SK-N-SH treated with all-trans-retinoic acid at 6 μM for 48 hours (cell line): Measurements from ENCODE around the gene CYP1A1.

Experiments
- ATAC-seq: fragments of 200-7000 bp; cut with Tn5 transposase; 3 replicates; pipeline ENCODE4 v1.9.1; 2020; ENCODE audit warnings: mild to moderate bottlenecking, moderate library complexity
- ARNTL ChIP-seq: fragments of 450-650 bp; formaldehyde crosslinking; IDR thresholded peaks from 2 replicates; pipeline ENCODE4 v1.5.0; 2020; ENCODE audit warnings: low read depth, mild to moderate bottlenecking, moderate library complexity, borderline replicate concordance
- BACH2 ChIP-seq: fragments of 250-450 bp; sonication (Bioruptor Pico); IDR thresholded peaks from 2 replicates; pipeline ENCODE4 v1.9.0; 2021; ENCODE audit warnings: mild to moderate bottlenecking, borderline replicate concordance
- CREB5 ChIP-seq: fragments of 250-450 bp; sonication (Bioruptor Pico); IDR thresholded peaks from 2 replicates; pipeline ENCODE4 v1.5.1; 2020; ENCODE audit warnings: low read depth, mild to moderate bottlenecking, moderate library complexity
- CSDC2 ChIP-seq: fragments of 250-450 bp; sonication (Bioruptor Pico); IDR thresholded peaks from 2 replicates; pipeline ENCODE4 v1.5.0; 2020; ENCODE audit warnings: mild to moderate bottlenecking, moderate library complexity
- CSRNP3 ChIP-seq: fragments of 250-450 bp; sonication (Bioruptor Pico); IDR thresholded peaks from 2 replicates; pipeline ENCODE4 v1.5.1; 2021; ENCODE audit warnings: mild to moderate bottlenecking, moderate library complexity
- ESRRG ChIP-seq: fragments of 250-450 bp; sonication (Bioruptor Pico); IDR thresholded peaks from 2 replicates; pipeline ENCODE4 v1.6.1; 2021; ENCODE audit warnings: mild to moderate bottlenecking
- GLIS3 ChIP-seq: fragments of 250-450 bp; sonication (Bioruptor Pico); IDR thresholded peaks from 2 replicates; pipeline ENCODE4 v1.5.0; 2020; ENCODE audit warnings: mild to moderate bottlenecking, moderate library complexity
- ISL1 ChIP-seq: fragments of 250-450 bp; sonication (Bioruptor Pico); IDR thresholded peaks from 2 replicates; pipeline ENCODE4 v2.1.2; 2022; ENCODE audit warnings: mild to moderate bottlenecking, moderate library complexity
- OSR1 ChIP-seq: fragments of 250-450 bp; sonication (Bioruptor Pico); IDR thresholded peaks from 2 replicates; pipeline ENCODE4 v1.8.0; 2022; ENCODE audit warnings: moderate library complexity, mild to moderate bottlenecking, inconsistent platforms
- PATZ1 ChIP-seq: fragments of 250-450 bp; sonication (Bioruptor Pico); IDR thresholded peaks from 2 replicates; pipeline ENCODE4 v1.8.0; 2020; ENCODE audit warnings: mild to moderate bottlenecking, moderate library complexity, borderline replicate concordance
- POU6F1 ChIP-seq: fragments of 250-450 bp; sonication (Bioruptor Pico); IDR thresholded peaks from 2 replicates; pipeline ENCODE4 v1.8.0; 2021; ENCODE audit warnings: low read depth, mild to moderate bottlenecking, moderate library complexity, borderline replicate concordance
- PPARA ChIP-seq: fragments of 250-450 bp; sonication (Bioruptor Pico); IDR thresholded peaks from 2 replicates; pipeline ENCODE4 v1.5.0; 2020; ENCODE audit warnings: mild to moderate bottlenecking, borderline replicate concordance
- SNAI2 ChIP-seq: fragments of 250-450 bp; sonication (Bioruptor Pico); IDR thresholded peaks from 2 replicates; pipeline ENCODE4 v1.5.0; 2020; ENCODE audit warnings: mild to moderate bottlenecking, moderate library complexity
- TCF4 ChIP-seq: fragments of 250-450 bp; sonication (Bioruptor Pico); IDR thresholded peaks from 2 replicates; pipeline ENCODE4 v1.8.0; 2021; ENCODE audit warnings: mild to moderate bottlenecking, moderate library complexity, borderline replicate concordance
- TOX ChIP-seq: fragments of 250-450 bp; sonication (Bioruptor Pico); IDR thresholded peaks from 2 replicates; pipeline ENCODE4 v1.8.0; 2021; ENCODE audit warnings: mild to moderate bottlenecking, moderate library complexity, borderline replicate concordance
- TSHZ2 ChIP-seq: fragments of 250-450 bp; sonication (Bioruptor Pico); IDR thresholded peaks from 2 replicates; pipeline ENCODE4 v1.5.0; 2020; ENCODE audit warnings: mild to moderate bottlenecking, moderate library complexity
- ZC3H10 ChIP-seq: fragments of 250-450 bp; sonication (Bioruptor Pico); IDR thresholded peaks from 2 replicates; pipeline ENCODE4 v1.5.1; 2021; ENCODE audit warnings: mild to moderate bottlenecking, moderate library complexity
- ZFP3 ChIP-seq: fragments of 250-450 bp; sonication (Bioruptor Pico); IDR thresholded peaks from 2 replicates; pipeline ENCODE4 v1.5.0; 2020; ENCODE audit warnings: mild to moderate bottlenecking, moderate library complexity
- ZFP30 ChIP-seq: fragments of 450-650 bp; formaldehyde crosslinking; IDR thresholded peaks from 2 replicates; pipeline ENCODE4 v1.5.0; 2022; ENCODE audit warnings: mild to moderate bottlenecking, moderate library complexity
- ZNF565 ChIP-seq: fragments of 450-650 bp; formaldehyde crosslinking; conservative IDR thresholded peaks from 2 replicates; pipeline ENCODE4 v1.5.0; 2020; ENCODE audit warnings: low read depth, mild to moderate bottlenecking, moderate library complexity
- ZNF8 ChIP-seq: fragments of 450-650 bp; formaldehyde crosslinking; IDR thresholded peaks from 2 replicates; pipeline ENCODE4 v1.5.0; 2020; ENCODE audit warnings: mild to moderate bottlenecking, moderate library complexity

CYP1A1 gene

GRCh38 chr15:74735305-74735704 lies 10.0 kb upstream of the CYP1A1 start:
- TF ChIP-seq CREB5 (CRISPR knock-in tag) (no peak), TSHZ2 (CRISPR knock-in tag) (no peak), OSR1 (CRISPR knock-in tag) (no peak), ZNF565 (CRISPR knock-in tag) (no peak), ZC3H10 (CRISPR knock-in tag) (no peak), CSDC2 (CRISPR knock-in tag) (no peak), ARNTL (CRISPR knock-in tag) (no peak), SNAI2 (CRISPR knock-in tag) (no peak), TCF4 (no peak)
- no peak for ATAC-seq

GRCh38 chr15:74733269-74733668 lies 7.9 kb upstream of the CYP1A1 start:
- TF ChIP-seq CSDC2 (CRISPR knock-in tag) (no peak), ESRRG (CRISPR knock-in tag) (no peak), CREB5 (CRISPR knock-in tag) (no peak), ISL1 (CRISPR knock-in tag) (no peak), ZNF8 (no peak), CSRNP3 (no peak), PPARA (CRISPR knock-in tag) (no peak), ZFP30 (CRISPR knock-in tag) (no peak)
- TF ChIP-seq, all 23 proteins: peak for 0
- no peak for ATAC-seq

GRCh38 chr15:74732846-74733245 lies 7.5 kb upstream of the CYP1A1 start:
- no peak for ATAC-seq
- TF ChIP-seq TOX (no peak), CREB5 (CRISPR knock-in tag) (no peak), ZNF565 (CRISPR knock-in tag) (no peak), OSR1 (CRISPR knock-in tag) (no peak), ZNF8 (no peak), ESRRG (CRISPR knock-in tag) (no peak), CSDC2 (CRISPR knock-in tag) (no peak), TSHZ2 (CRISPR knock-in tag) (no peak), PATZ1 (no peak), ZC3H10 (CRISPR knock-in tag) (no peak), GLIS3 (CRISPR knock-in tag) (no peak), POU6F1 (CRISPR knock-in tag) (no peak), ISL1 (CRISPR knock-in tag) (no peak), CSRNP3 (no peak), ZFP3 (no peak), BACH2 (CRISPR knock-in tag) (no peak)
